HepG2 (cell line): ENCODE data around the gene TSEN54. TPM values are rescaled to one million over a fixed set of nuclear protein-coding genes. Genes with fewer than 3 reads are reported as not detected.

Source experiments
- BCL6 ChIP-seq: IDR thresholded peaks from 2 replicates; pipeline ENCODE4 v1.6.1; 2016; ENCODE audit warnings: missing genetic modification reagents, missing compliant biosample characterization
- CENPBD1 ChIP-seq: sonication (generic); formaldehyde crosslinking; IDR thresholded peaks from 2 replicates; pipeline ENCODE4 v1.8.0; 2022; ENCODE audit warnings: missing genetic modification reagents, low read depth, mild to moderate bottlenecking, borderline replicate concordance
- DNMT1 ChIP-seq: sonication (generic); formaldehyde crosslinking; IDR thresholded peaks from 2 replicates; pipeline ENCODE4 v1.5.1; 2020; ENCODE audit warnings: mild to moderate bottlenecking, missing genetic modification reagents
- GTF2F1 ChIP-seq: fragments of 150-350 bp; IDR thresholded peaks from 2 replicates; pipeline ENCODE4 v1.6.1; 2014; ENCODE audit warnings: low read length
- GZF1 ChIP-seq: sonication (generic); formaldehyde crosslinking; IDR thresholded peaks from 2 replicates; pipeline ENCODE4 v1.5.1; 2020; ENCODE audit warnings: mild to moderate bottlenecking, missing genetic modification reagents
- HNF4G ChIP-seq, 2 experiments: sonication (generic) in 1 of 2; formaldehyde crosslinking in 1 of 2; IDR thresholded peaks; 2 replicates each; pipeline versions ENCODE4 v1.4.0 to v1.6.1; 2011 to 2020; ENCODE audit warnings: borderline replicate concordance in 2 of 2, low read depth in 2 of 2, mild to moderate bottlenecking in 2 of 2, low read length in 1 of 2, missing genetic modification reagents in 1 of 2, moderate library complexity in 1 of 2
- KIAA2018 ChIP-seq: sonication (generic); formaldehyde crosslinking; IDR thresholded peaks from 2 replicates; pipeline ENCODE4 v1.5.0; 2020; ENCODE audit warnings: mild to moderate bottlenecking, missing genetic modification reagents, borderline replicate concordance
- ZBTB20 ChIP-seq: sonication (generic); formaldehyde crosslinking; IDR thresholded peaks from 2 replicates; pipeline ENCODE4 v1.8.1; 2023; ENCODE audit warnings: missing genetic modification reagents, low read depth, mild to moderate bottlenecking, borderline replicate concordance
- ZFP1 ChIP-seq: IDR thresholded peaks from 2 replicates; pipeline ENCODE4 v1.6.1; 2016
- ZMYM2 ChIP-seq: sonication (generic); formaldehyde crosslinking; IDR thresholded peaks from 2 replicates; pipeline ENCODE4 v1.8.0; 2022; ENCODE audit warnings: mild to moderate bottlenecking, missing genetic modification reagents
- ZNF335 ChIP-seq: sonication (generic); formaldehyde crosslinking; IDR thresholded peaks from 2 replicates; pipeline ENCODE4 v1.4.0; 2020; ENCODE audit warnings: missing genetic modification reagents
- ZNF543 ChIP-seq: sonication (generic); formaldehyde crosslinking; IDR thresholded peaks from 2 replicates; pipeline ENCODE4 v1.4.0; 2020; ENCODE audit warnings: mild to moderate bottlenecking, missing genetic modification reagents
- polyA plus RNA-seq, 8 experiments: library from polyadenylated mRNA; depleted of rRNA in 3 of 8; stranded (reverse) in 7 of 8; unstranded in 1 of 8; fragments of >200 nt; fragmentation: Illumina TruSeq in 4 of 8; extraction: Trizol in 4 of 8; gene quantifications; 2 replicates each; pipeline versions ENCODE4 v1.2.1 to v1.2.3, GENCODE V29; 2011 to 2016; ENCODE audit warnings: low read depth in 4 of 8, missing spikeins in 1 of 8, mixed read lengths in 1 of 8; ENCODE audit not compliant: insufficient read depth in 1 of 8
- total RNA-seq, 5 experiments: library from RNA; depleted of rRNA; stranded (reverse); fragments of >200 nt; fragmentation: Illumina TruSeq; extraction: Trizol; gene quantifications; 2 replicates each; pipeline ENCODE4 v1.2.3, GENCODE V29; 2016; ENCODE audit warnings: low read depth in 1 of 5
- TF ChIP-seq, protein P1 (sequence below): sonication (generic); formaldehyde crosslinking; IDR thresholded peaks from 2 replicates; pipeline ENCODE4 v1.5.1; 2020; ENCODE audit warnings: mild to moderate bottlenecking, missing genetic modification reagents, moderate library complexity
- TF ChIP-seq, protein P2 (sequence below): sonication (generic); formaldehyde crosslinking; IDR thresholded peaks from 2 replicates; pipeline ENCODE4 v1.8.0; 2022; ENCODE audit warnings: mild to moderate bottlenecking, missing genetic modification reagents; ENCODE audit not compliant: insufficient replicate concordance

The TSEN54 gene
- total and polyA plus RNA-seq, 2 of the 13 experiments (the other 11 are each of a cell fraction or from before 2014, with no cell fraction given), result 62.9 to 63.3 TPM

DNA sequence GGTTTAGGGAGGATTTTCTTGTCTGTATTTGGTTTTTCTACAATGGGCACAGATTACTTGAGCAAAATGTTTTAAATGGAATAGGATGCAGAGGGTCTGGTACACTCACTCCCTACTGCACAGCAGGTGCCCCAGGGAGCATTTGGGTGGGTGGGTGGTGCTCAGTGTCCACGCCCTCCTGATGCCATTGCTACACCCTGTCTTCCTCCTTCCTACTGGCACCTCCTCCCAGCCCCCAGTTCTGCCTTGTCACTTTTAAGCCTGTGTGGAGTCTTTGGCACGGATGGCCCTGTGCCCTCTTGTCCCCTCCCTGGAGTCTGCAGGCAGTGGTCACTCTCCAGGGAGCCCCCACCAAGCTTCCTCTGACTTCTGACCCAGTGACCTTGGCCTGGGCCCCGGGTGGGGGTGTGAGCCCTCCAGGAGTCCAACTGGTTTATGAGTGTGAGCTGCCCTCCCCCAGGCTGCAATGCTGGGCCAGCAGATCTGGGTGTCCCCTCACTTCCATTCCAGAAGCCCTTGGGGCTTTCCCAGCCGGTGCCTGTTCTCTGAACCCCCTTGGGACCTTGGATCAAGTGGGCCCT, 24.7 kb downstream of the TSEN54 start (continued):
- TF ChIP-seq, protein P1, sequence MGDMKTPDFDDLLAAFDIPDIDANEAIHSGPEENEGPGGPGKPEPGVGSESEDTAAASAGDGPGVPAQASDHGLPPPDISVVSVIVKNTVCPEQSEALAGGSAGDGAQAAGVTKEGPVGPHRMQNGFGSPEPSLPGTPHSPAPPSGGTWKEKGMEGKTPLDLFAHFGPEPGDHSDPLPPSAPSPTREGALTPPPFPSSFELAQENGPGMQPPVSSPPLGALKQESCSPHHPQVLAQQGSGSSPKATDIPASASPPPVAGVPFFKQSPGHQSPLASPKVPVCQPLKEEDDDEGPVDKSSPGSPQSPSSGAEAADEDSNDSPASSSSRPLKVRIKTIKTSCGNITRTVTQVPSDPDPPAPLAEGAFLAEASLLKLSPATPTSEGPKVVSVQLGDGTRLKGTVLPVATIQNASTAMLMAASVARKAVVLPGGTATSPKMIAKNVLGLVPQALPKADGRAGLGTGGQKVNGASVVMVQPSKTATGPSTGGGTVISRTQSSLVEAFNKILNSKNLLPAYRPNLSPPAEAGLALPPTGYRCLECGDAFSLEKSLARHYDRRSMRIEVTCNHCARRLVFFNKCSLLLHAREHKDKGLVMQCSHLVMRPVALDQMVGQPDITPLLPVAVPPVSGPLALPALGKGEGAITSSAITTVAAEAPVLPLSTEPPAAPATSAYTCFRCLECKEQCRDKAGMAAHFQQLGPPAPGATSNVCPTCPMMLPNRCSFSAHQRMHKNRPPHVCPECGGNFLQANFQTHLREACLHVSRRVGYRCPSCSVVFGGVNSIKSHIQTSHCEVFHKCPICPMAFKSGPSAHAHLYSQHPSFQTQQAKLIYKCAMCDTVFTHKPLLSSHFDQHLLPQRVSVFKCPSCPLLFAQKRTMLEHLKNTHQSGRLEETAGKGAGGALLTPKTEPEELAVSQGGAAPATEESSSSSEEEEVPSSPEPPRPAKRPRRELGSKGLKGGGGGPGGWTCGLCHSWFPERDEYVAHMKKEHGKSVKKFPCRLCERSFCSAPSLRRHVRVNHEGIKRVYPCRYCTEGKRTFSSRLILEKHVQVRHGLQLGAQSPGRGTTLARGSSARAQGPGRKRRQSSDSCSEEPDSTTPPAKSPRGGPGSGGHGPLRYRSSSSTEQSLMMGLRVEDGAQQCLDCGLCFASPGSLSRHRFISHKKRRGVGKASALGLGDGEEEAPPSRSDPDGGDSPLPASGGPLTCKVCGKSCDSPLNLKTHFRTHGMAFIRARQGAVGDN (CRISPR knock-in tag), result peak; percentile 55
- TF ChIP-seq ZNF335 (CRISPR knock-in tag) (no peak), KIAA2018 (CRISPR knock-in tag) (no peak), BCL6 (CRISPR knock-in tag) (peak; percentile 61), GTF2F1 (no peak), ZNF543 (CRISPR knock-in tag) (no peak), ZBTB20 (no peak), HNF4G (IDR thresholded peaks at IDR 0.05; ENCODE audit: borderline replicate concordance, low read depth, low read length) (no peak), HNF4G (CRISPR knock-in tag; IDR thresholded peaks at IDR 0.05; ENCODE audit: borderline replicate concordance, low read depth) (no peak), ZFP1 (CRISPR knock-in tag) (no peak), ZMYM2 (CRISPR knock-in tag) (no peak), GZF1 (CRISPR knock-in tag) (no peak), DNMT1 (CRISPR knock-in tag) (no peak), CENPBD1 (no peak)
- TF ChIP-seq, protein P2, sequence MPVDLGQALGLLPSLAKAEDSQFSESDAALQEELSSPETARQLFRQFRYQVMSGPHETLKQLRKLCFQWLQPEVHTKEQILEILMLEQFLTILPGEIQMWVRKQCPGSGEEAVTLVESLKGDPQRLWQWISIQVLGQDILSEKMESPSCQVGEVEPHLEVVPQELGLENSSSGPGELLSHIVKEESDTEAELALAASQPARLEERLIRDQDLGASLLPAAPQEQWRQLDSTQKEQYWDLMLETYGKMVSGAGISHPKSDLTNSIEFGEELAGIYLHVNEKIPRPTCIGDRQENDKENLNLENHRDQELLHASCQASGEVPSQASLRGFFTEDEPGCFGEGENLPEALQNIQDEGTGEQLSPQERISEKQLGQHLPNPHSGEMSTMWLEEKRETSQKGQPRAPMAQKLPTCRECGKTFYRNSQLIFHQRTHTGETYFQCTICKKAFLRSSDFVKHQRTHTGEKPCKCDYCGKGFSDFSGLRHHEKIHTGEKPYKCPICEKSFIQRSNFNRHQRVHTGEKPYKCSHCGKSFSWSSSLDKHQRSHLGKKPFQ, result no peak
